NCI-H2196 (cell line): ENCODE data around the gene LRRC27.

Source experiments
- DNase-seq: peaks from one replicate; lab custom pipeline; 2025; ENCODE audit not compliant: unreplicated experiment; lab: John Stamatoyannopoulos, UW

The LRRC27 gene

DNA sequence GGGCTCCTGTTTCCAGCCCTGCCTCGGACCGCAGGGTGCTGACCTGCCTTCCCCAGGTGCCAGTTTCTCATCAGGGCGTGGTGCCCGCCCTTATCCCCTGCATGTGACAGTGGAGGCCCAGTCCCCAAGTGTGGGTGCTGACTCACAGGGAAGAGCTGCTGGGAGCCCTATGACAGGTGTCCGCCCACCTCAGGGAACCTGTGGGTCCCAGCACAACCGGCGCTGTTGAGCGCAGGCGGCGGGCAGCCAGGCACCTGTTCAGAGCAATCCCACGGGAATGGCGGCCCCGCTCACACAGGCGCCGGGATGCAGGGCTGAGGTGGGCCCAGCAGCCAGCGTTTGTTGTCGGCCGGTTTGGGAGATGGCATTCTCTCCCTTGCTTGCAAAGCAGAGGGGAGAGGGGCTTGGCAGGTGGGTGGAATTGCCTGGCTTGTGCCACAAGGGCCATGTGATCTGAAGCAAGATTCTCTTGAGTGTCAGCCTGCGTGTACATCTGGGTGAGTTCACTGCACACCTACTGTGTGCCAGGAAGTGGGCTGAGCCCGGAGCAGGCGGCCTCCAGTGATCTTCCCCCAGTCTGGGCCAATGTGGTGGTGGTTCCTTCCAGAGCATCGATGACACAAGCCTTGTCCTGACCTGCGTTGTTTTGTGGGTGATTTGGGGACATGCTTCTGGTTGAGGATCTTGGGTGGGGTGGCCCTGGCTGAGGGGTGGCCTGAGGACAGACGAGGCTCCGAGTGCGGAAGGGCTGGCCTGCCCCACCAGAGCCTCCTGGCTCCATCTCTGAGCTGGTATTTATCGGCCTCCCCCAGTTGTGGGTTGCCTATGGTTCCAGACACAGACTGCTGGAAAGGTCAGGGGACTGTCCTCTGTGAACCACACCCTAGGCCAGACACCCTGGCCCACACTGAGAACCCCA, 67.4 kb downstream of the LRRC27 start:
- no peak for DNase-seq

DNA sequence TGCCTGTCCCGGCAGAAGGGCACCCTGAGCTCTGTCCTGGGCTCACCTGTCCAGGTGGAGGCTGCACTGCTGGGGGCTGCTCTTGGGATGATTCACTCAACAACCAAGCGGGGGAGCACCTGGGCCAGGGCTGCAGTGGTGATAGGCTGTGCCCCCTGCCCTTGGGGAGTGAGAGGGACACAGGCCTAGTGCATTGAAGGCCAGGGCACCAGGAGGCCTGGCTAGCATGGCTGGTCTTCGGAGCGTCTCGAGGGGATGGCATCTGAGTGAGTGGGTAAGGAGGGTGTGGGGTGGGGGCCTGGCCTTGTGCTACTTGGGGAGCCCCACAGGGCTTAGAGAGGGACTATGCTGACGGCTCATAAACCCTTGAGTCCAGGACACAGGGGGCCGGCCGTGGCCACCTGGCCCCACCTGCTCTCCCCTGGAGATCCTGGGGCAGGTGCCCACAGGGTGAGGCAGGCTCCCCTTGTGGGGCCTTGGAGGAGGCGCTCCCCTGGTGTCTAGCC, 68.1 kb downstream of the LRRC27 start:
- no peak for DNase-seq

DNA sequence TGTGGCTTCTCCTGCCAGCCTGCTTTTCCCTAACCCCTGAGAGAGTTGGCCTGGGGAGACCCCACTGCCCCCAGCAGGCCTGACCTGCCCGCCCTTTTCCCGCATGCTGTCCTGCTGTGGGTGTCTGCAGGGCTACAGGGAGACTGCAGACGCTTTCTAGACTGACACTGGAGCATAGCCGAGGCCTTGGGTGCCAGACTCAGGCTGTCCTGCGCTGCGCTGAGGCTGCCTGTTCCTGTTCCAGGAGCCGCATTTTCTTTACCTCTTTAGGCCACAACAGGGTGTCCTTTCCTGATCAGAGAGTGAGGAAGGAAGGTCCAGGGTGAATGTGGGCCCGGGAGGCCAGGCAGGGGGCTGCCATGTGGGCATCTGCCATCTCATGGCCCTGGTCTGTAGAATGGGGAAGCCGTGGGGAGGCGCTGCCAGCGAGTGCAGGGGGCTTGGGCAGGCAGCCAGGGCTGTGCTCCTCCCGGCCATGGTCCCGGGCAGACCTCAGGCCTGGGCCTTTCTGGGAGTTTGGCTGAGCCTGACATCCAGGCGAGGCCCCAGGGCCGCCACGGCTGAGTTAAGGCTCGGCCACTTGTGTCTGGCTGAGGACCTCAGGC, 68.7 kb downstream of the LRRC27 start:
- no peak for DNase-seq

DNA sequence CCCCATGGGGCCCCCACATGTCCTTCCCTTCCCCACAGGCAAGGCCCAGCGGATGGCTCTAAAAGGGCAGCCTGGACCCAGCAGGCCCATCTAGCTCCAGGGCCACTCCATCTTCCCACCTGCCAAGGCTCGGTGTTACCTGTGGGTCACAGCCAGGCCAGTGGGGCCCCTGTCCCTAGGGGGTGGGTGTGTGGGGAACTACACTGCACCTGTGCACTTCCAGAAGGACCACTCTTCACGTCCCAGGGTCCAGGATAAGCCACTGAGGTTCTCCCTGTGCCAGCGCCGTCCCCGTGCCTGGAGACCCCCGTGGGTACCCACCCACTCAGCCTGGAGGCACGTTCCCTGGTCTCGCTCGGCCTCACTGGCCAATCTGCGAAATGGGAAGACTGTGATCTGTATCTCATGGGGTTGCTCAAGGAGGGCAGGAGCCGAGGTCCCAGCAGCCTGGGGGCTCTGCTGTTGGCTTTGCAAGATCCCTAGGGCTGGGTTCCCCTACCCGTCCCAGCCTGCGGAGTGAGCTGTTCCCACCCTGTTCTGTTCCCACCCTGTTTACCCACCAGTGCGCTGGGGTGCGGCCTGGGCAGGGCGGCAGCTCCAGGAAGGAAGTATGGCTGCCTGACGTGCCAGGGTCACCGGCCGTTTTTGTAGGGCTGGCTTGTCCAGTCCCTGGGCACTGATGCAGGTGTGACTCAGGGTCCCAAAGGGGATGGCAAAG, 69.6 kb downstream of the LRRC27 start:
- no peak for DNase-seq

DNA sequence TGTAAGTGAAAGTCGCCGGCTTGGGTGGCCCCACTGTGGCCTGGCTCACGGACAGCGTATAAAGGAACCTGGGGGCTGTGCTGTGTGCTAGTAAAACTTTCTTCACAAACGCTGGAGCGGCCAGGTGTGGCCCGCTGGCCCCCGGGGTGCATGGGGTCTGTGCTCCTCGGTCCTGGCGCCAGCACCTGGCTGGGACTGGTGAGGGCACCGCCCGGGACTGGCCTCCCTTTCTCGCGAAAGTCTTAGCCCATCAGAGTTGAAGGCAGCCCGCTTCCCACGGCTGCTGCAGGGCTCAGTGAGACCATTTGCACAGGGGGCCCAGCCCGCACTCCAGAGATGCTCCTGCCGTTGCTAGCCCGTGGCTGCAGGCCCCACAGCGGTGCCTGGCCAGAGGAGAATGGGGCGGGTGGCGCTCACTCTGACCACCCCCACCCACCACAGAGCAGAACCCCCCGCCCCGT, 70.8 kb downstream of the LRRC27 start:
- DNase-seq, result no peak

DNA sequence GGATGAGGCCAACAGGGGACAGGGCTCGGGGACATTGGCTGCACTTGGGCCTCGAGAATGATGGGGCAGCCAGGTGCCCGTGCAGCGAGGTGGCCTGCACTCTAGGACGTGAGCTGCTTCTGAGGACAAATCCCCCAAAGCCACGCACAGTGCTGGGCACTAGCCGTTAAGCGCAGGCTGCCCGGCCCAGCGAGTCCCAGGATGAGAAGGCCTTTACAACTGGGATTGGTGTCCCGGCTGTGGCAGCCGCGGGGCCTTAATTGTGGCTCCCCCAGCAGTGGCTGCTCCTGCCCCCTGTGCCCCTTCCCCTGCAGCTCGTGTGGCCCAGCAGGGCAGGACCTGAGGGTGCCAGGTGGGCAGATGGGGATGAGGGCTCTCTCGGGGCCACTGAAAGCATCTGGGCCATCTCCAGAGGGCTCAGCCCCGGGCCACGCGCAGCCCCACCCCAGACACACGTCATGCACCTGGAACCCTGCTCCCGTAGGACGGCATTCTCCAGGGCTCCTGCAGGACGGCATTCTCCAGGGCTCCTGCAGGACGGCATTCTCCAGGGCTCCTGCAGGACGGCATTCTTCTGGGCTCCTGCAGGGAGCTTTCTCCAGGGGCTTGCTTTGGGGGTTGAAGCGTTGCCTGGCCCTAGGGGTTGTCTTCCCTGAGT, 71.6 kb downstream of the LRRC27 start:
- DNase-seq, result no peak

DNA sequence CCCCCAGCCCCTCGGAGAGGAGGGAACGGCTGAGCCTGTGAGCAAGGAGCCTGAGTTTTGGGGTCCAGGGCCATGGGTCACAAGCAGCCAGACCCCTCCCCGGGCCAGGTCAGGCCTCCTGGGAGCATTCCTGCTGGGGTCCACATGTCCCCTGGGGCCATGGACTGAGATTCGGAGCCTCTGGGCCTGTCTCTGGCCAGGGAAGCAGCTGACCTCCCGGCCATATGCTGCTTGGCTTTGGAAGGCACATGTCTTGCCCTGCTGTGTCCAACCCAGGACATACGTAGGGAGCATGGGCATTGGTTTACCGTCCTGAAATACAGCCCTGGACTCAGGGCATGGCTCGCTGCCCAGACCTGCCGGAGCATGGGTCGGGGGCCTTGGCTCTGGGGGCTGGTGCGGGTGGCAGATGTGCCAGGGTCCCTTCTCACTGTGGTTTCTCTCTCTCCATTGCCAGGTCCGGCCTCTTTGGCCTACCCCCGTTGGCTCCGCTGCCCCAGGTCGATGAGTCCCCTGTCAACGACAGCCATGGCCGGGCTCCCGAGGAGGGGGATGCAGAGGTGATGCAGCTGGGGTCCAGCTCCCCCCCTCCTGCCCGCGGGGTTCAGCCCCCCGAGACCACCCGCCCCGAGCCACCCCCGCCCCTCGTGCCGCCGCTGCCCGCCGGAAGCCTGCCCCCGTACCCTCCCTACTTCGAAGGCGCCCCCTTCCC, 72.3 kb downstream of the LRRC27 start:
- DNase-seq, result no peak

DNA sequence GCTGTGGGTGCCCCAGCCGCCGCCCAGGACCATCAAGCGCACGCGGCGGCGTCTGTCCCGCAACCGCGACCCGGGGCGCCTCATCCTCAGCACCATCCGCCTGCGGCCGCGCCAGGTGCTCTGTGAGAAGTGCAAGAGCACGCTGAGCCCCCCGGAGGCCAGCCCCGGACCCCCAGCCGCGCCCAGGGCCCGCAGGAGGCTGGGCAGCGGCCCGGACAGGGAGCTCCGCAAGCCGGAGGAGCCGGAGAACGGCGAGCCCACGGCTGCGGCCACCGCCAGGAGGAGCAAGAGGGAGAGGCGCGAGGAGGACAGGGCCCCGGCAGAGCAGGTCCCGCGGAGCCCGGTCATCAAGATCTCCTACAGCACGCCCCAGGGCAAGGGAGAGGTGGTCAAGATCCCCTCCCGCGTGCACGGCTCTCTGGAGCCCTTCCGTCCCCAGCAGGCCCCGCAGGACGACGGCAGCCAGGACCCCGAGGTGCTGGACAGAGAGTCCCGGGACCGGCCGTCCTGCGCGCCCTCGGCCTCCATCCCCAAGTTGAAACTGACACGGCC, 73.0 kb downstream of the LRRC27 start:
- DNase-seq, result no peak

DNA sequence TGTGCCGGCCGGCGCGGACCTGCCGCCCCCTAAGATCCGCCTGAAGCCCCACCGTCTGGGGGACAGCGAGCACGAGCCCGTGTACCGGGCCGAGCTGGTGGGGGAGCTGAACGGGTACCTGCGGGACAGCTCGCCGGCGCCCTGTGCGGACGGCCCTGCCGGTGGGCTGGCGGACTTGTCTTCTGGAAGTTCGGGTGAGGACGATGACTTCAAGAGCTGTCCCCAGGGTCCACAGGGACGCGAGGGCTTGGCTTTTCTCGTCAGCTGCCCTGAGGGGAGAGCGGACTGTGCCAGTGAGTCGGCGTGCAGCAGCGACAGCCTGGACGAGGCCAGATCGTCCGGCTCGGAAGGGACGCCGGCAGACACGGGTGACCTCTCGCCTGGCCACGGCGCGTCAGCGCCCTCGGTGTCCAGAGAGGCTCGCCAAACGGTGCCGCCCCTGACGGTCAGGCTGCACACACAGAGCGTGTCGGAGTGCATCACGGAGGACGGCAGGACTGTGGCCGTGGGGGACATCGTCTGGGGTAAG, 73.5 kb downstream of the LRRC27 start:
- DNase-seq, result no peak

DNA sequence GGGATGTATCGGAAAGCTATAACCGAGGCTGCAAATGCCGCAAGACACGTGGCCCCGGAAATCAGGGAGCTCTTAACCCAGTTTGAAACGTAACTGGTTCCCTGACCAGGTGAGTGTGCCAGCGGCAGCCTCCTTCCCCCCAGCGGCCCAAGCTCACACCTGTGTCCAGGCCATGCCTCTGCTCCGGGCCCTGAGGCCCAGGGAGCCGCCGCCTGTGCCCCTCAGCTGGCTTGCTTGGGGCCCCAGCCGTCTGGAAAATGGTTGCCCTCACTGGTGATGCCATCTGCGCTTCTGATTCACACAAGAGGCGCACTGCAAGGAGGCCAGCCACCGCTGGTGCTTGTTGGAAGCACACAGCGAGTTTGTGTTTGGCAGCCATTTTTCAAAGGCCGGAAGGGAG, 74.2 kb downstream of the LRRC27 start:
- DNase-seq, result no peak

DNA sequence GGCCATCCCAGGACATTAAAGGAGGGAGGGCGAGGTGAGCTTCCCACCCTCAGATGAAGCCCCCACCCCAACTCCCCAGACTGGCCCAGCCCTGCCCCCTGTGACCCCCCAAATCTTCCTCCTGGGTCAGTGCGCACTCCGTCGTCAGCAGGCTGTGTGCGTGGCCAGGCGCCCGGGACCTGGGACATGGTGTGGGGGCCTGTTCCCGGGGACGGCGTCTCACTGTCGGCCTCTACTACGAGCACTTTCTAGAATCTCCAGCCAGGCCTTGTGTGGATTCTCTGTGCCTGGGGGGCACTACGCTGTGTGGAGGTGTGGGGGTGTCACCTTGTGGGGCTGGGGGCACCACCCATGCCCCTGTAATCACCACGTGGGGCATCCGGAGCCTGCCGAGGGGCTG, 74.8 kb downstream of the LRRC27 start:
- DNase-seq, result no peak

DNA sequence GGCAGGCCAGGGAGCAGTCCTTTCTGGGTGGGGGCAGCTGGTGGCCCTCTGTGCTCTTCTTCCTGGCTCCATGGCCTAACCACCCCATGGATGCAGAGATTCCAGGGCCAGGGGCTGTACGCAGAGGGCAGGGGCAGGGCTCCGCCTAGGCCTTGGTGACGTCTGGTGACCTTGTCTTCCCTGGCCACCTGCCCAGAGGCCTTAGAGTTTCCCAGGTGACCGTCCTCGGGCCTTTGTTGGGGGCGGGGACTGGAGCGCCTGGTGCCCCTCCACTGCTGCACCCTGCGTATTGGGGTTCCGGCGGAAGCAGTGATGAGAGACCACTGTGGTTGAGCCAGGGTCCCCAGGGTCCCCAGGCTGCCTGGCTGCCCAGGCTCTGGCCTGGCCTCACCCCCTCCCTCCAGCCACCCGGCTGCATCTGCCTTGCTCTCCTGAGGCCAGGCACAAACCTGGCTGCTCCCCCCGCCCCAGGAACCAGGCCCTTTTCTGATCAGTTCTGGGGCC, 75.3 kb downstream of the LRRC27 start:
- DNase-seq, result peak; percentile 36

DNA sequence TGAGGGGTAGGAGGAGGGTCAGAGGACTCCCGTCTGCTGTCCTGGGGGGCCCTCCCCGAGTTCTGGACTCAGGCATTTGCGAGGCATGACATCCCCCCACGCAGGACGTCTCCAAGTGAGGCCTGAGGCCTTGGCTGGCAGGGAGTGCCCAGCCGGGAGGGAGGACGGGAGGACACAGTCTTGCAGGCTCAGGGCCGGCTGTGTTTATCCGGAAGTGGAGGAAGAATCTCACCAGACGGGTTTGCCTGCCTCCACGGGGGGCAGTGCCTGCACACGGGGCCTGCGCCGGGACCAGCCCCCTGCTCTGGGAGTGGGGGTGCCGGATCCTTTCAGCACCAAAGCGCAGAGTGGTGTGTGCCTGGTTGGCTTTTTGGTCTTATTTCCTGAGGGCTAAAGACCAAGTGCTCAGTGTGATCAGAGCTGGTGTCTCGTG, 75.9 kb downstream of the LRRC27 start:
- DNase-seq, result peak; percentile 38

DNA sequence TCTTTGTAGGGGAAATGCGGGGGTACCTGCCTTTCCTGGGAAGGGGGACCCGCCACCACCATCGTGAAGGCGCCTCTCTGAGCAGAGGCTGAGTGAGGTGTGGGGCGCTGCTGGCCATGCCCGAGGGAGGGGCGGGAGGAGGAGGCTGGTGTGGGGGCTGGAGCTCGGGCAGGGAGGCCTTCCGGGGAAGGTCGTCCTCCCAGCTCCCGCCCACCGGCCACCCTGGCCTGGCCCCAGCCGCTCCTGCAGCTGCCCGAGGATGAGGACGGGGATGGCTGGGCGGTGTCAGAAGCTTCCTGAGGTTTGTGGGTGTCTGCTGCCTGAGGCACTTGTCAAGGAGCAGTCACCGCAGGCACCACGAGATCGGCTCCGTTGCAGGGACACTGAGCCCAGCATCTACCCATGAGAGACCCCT, 76.4 kb downstream of the LRRC27 start:
- DNase-seq, result no peak

DNA sequence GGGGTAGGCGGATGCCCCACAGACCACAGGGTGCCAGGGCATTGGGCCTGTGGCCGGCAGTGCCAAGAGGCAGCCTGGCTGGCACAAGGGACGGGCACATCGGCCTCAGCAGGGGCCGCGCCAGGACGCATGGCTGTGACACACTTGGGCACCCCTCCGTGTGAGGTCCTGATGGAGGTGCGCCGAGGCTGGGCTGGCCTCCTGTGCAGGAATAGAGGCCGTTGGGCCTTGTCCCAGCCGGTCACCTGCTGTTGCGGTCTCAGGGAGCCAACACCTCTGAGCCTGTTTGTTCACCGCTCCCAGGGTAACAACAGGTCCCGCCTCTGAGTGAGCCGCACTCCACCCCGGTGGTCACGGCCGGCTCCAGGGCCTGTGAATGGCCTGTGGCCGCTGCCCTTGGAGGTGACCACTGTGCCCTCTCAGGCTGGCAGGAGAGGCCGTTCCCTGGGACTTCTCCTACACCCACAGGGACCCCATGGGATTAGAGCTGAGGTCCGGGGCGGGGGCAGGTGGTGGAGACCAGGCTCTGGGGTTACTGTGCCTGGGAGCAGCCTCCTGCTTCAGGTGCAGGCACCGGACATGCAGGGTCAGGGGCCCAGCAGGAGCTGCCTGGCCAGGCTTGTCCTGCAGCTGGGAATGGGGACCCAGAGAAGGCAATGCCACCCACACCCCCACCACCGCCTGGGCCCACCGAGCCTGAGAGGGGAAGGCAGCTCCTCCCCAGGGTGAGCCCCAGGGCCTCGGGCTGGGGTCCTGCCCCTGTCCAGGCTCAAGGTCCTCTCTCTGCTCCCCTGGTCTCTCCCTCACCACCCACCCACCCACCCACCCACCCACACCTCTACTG, 77.1 kb downstream of the LRRC27 start:
- no peak for DNase-seq

DNA sequence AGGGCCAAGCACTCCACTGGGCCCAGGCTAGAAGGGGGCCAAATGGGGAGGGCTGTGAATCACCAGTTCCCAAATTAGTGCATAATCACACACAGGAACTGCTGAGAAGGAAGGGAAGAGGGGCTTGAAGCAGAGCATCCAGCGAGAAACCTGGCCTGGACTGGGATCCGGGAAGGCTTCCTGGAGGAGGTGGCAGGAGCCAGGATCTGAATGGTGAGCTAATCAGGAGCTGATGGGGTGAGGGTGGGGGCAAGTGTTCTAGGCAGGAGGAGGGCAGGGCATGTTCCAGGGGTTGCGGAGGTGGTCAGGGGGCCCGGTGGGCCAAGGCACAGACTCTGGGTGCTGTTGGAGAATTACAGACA, 77.7 kb downstream of the LRRC27 start:
- DNase-seq, result no peak

DNA sequence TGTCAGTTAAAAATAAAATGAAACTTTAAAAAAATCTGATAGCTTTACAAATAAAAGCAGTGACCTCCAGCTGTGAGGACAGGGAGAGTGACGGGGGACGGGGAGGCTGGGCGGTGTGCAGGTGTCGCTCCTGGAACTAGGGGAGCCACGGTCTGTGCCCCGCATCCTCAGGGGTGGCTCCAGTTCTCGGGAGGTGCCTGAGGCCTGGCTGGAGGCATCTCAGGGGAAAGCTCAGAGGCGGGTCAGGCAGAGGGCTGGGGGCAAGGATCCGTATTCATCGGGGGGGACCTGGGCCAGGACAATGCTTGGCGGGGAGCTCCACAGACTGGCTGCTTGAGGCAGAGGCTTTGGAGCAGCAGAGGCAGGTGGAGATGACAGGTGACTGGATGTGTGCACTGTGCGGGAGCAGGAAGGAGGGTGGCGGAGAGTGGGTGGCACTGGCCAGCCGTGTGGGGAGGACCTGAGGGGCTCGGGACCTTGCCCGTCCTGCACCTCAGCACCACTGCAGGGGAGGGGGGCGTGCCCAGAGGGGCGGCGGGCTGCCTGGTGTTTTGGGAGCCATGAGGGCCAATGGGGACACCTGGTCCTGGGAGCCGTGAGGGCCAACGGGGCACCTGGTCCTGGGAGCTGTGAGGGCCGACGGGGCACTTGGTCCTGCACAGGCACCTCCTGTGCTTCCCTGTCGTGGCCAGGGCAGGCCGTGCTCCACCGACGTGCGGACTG, 78.2 kb downstream of the LRRC27 start:
- no peak for DNase-seq
